ENCODE results near the gene HCFC2.
"Not testable (repeated sequence)": the region's sequence is repeated elsewhere in the genome, so short reads cannot be mapped to it uniquely, and the experiment has no call there.

The HCFC2 gene

DNA sequence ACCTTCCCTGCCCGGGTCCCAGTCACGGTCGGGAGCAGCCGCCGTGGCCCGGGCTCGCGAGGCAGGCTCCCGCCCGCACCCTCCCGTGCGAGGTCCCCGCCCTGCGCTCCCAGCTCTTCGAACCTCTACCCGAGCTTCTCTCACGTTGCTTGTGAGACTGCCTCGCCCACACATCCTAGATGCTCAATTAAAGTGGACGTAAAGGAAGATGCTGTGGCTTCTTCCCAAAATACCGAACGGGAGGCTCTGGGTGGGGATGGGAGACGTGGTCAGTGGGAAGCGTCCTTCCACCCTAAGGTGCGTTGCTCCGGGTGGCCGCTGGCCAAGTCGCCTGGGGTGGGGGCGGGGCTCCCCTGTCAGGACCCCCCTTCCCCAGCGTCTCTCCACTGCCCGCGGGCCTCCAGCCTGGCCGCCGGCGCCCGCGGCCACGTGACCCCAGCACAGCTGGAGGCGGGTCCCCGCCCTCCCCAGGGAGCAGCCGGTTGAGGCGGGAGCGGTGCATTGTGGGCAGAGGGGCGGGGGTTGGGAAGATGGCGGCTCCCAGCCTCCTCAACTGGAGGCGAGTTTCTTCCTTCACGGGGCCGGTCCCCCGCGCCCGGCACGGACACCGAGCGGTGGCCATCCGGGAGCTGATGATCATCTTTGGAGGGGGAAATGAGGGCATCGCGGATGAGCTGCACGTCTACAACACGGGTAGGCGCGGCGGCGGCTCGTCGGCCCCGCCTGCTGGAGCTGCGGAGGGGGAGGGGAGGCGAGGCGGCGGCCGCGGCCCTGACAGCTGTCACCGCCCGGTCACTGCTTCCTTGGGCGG, at the start of gene HCFC2:
Gene HCFC2 (plus strand): TSS at position 501 of the 811 bp plus-strand sequence. CDS start 30 bp downstream, at position 531.
- peak; percentile 84 for DNase-seq (ENCODE audit: low read depth)

DNA sequence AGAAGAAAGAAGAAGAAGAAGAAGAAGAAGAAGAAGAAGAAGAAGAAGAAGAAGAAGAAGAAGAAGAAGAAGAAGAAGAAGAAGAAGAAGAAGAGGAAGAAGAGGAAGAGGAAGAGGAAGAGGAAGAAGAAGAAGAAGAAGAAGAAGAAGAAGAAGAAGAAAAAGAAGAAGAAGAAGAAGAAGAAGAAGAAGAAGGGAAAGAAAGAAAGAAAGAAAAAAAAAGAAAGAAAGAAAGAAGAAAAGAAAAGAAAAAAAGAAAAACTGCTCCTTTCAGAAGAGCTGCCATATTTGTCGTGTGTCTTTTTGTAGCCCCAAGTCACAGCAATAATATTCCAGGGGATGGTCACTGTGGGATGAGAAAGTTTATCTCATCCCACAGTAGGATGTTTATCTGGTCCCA, 42.5 kb upstream of the HCFC2 start:
- not testable (repeated sequence) for DNase-seq (ENCODE audit: low read depth)

DNA sequence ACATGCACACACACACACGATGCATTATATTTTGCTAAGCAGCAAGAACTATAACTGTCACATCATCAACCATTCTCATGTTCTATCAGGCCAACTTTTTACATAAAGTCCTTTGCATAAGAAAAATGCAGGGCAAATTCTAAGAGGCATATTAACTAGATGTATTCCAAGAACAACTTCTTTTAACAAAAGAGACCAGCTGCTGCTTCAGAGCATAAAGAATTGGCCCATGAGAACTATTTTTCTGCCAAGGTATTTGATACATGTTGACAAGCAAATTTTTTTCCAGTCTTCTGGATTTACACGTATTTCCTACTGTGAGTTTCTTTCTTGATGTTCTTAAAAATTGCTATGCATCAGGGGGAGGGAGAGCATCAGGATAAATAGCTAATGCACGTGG, 41.5 kb upstream of the HCFC2 start:
- DNase-seq (ENCODE audit: low read depth) = no peak

DNA sequence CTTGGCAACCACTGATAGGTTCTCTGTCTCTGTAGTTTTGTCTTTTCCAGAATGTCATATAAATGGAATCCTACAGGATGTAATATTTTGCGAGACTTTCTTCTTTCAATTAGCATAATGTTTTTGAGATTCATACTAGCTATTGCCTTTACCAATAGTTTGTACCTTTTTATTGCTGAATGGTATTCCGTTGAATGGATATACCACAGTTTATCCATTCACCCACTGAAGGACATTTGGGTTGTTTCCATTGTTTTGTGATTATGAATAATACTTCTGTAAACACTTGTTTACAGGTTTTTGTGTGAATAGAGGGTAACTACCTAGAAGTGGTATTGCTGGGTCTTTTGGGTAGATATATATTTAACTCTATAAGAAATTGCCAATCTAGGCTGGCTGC, 40.6 kb upstream of the HCFC2 start:
- DNase-seq (ENCODE audit: low read depth) = no peak

DNA sequence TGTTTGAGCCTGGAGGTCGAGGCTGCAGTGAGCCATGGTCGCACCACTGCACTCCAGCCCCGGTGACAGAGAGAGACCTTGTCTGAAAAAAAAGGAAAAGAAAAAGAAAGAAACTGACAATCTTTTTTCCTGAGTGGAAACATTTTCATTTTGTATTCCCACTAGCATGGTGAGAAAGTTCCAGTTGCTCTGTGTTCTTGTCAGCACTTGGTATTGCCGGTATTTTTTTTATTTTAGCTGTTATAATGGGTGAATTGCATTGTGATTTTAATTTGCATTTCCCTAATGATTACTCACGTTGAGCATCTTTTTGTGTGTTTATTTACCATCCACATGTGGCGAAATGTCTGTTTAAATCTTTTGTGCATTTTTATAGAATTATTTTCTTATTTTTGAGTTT, 40.0 kb upstream of the HCFC2 start:
- DNase-seq (ENCODE audit: low read depth) = no peak

DNA sequence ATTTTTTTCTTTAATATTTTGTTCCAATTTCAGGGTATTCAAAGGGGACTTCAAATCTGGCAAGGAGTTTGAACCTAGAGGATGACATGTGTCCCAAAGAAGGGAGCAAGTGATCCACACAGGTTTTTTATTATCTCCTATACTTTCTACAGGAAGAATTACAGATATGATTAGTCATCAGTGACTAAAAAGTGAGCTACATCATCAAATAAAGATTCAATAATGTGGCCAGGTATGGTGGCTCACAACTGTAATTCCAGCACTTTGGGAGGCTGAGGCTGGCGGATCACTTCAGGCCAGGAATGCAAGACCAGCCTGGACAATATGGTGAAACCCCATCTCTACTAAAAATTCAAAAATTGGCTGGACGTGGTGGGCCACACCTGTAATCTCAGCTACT, 38.6 kb upstream of the HCFC2 start:
- no peak for DNase-seq (ENCODE audit: low read depth)

DNA sequence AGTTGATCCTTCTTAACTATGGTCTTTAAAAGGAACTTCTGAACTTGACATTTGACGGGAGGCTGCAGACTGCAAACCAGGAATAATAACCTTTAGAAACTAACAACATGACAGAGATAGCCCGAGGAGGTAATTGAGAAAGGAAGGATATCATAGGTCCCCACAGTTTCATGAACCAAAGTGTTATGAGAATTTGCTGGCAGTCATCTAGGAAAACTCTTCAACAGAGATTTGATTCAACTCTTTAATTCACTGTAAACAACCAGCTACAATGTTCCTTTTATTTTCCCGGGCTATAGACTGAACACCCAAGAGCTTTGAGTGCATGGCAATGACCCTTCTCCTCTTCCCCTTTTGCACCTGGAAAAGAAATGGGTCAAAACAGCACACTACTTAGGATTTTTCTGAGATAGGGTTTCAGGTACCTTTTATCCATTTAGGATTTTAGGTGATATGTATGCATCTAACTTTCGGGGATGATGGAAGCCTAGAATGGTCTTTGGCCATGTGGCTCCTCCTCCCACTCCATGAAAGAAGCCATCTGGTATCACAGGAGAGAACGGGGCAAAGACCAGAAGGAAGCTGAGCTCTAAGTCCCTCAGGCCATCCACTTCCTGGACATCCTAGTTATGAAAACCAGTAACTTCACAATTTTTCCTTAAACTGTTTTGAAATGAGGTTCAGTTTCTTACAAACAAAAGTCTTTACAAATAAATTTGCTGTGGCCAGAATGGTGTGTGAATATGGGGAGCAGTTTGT, 37.3 kb upstream of the HCFC2 start:
- DNase-seq (ENCODE audit: low read depth) = no peak

DNA sequence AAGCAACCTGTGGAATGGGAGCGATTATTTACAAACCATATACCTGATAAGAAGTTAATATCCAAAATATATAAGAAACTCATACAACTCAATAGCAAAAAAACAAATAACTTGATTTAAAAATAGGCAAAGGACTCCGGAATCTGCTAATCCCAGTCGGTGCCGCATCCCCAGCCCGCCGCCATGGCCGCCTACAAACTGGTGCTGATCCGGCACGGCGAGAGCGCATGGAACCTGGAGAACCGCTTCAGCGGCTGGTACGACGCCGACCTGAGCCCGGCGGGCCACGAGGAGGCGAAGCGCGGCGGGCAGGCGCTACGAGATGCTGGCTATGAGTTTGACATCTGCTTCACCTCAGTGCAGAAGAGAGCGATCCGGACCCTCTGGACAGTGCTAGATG, 33.7 kb upstream of the HCFC2 start:
- DNase-seq (ENCODE audit: low read depth) = not testable (repeated sequence)

DNA sequence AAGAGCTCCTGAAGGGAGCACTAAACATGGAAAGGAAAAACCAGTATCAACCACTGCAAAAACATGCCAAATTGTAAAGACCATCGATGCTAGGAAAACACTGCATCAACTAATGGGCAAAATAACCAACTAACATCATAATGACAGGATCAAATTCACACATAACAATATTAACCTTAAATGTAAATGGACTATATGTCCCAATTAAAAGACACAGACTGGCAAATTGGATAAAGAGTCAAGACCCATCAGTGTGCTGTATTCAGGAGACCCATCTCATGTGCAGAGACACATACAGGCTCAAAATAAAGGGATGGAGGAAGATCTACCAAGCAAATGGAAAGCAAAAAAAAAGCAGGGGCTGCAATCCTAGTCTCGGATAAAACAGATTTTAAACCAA, 28.2 kb upstream of the HCFC2 start:
- not testable (repeated sequence) for DNase-seq (ENCODE audit: low read depth)

DNA sequence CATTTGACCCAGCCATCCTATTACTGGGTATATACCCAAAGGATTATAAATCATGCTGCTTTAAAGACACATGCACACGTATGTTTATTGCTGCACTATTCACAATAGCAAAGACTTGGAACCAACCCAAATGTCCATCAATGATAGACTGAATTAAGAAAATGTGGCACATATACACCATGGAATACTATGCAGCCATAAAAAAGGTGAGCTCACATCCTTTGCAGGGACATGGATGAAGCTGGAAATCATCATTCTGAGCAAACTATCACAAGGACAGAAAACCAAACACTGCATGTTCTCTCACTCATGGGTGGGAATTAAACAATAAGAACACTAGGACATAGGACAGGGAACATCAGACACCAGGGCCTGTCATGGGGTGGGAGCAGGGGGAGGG, 24.6 kb upstream of the HCFC2 start:
- not testable (repeated sequence) for DNase-seq (ENCODE audit: low read depth)

DNA sequence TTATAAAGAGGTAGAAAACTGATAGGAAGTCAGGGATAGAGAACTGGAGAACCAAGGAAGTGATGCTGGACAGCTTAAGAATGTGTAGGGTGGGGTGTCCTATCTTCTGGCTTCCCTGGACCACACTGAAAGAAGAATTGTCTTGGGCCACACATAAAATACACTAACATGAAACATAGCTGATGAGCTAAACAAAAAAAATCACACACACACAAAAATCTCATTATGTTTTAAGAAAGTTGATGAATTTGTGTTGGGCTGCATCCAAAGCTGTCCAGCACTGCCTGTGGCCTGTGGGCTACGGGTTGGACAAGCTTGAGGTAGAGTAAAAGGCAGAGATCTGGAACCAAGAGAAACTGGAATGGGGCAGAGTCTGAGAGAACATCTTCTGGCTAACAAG, 21.8 kb upstream of the HCFC2 start:
- no peak for DNase-seq (ENCODE audit: low read depth)

DNA sequence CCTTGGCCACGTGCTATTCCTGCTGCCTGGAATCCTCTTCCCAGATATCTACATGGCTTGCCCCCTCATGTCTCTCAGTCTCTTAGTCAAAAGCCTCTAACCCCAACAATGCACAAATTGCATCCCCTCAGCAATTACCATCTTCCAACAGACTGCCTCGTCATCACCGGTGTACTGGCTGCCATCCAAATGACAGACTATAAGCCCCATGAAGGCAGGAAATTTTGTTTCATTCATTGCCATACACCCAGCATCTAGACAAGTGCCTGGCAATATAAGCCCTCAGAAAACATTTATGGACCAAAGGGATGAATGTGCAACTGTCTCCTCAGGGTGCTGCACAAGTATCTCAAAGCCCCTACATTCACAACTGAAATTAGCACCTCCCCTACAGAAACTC, 20.2 kb upstream of the HCFC2 start:
- DNase-seq (ENCODE audit: low read depth) = no peak

DNA sequence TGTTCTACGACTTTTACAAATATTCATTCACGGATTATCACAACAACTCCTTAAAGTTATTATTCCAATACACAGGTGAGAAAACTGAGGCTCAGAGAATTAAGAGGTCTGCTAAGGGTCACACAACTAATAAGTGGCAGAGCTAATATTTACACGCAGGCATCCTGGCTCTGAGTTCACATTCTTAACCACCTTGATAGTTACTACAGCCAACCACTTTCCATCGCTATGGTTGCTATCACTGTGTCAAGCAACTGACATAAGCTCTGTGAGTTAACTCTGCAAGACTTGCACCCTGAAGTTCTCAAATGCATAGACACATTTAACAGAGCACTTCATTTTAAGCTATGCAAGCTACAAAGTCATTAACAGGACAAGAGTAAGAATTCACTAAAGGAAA, 18.0 kb upstream of the HCFC2 start:
- DNase-seq (ENCODE audit: low read depth) = no peak

DNA sequence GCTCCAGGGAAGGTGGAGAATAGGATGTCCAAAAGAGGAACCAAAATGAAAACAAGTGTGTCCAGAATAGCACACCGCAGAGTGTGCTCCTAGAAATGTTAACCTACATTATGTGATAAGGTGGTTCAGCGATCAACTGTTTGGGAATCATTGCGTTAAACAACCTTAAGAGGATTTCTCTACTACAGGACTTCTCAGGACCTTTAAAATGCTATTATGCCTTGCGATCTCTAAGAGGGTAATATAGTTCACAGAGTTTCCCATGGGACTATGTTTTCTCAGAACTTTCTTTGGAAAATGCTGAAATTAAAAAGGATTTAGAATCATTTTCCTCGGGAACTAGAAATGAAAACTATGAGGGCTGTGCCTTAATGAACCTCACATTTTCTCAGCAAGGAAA, 16.2 kb upstream of the HCFC2 start:
- no peak for DNase-seq (ENCODE audit: low read depth)

DNA sequence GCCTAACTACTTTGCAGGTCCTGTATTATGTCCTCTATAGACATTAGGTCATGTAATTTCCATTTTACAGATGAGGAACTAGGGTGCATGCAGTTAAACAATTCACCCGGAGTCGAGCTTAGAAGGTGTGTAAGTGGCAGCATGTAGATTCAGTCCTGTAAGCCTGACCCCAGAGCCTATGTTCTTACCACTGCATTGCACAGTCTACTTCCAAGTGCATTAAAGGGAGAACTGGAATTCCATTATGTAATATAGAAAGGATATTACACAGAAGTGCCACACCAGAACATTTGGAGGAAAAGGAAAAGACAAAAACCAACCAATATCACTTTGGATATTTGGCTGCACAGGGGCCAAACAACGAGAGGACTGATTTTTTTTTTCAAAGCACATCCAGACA, 15.5 kb upstream of the HCFC2 start:
- DNase-seq (ENCODE audit: low read depth) = no peak

DNA sequence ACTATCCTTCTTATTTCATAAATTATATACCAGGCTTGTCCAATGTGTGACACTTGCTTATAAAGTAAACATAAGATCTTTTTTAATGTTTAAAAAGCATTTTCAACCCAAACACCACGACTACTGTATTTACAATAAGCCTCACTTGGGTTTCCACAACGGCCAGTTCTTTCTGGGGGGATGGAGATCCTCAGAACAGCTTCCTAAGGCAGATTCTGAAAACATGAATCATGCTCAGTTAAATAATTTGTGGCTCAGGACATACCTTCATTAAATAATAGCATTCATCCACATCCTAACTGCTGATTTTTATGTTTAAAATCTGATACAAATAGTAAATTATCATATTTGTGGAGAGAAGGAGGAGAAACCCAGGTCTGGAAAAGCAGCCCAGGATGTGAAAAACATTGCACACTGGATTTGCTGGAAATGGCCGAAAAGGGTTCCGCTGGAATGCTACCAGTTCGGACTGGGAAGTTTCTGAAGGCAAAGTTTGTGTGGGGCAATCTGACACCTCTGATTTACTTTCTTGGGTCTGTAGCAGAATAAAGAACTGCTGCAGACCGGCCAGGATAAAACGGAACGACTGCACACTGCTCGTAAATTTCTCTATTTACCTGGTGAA, 14.9 kb upstream of the HCFC2 start:
- DNase-seq (ENCODE audit: low read depth) = no peak

DNA sequence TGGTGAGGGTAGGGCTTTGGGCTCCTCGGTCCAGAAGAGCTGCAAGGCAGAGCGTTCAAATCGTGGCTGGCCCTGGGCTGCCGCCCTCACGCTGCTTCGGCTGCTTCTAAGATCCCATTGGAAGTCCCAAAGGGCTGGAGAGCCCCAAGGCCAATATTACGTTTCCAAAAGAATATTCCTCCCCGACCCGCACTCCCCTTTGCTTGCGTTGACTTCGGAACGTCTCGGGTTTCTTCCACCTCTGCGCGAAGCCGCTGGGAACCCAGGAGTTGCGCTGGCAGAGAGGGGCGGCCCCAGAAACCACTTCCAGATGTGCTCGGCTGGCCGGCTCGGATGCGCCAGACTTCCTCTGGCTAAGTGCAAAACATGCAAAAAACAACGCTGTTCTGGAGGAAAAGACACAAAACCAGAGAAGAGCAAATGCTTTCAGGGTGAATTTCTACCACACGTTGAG, 14.4 kb upstream of the HCFC2 start, which contains the start of gene GLT8D2:
Gene GLT8D2 (minus strand): TSS at position 285 of the 454 bp plus-strand sequence. CDS start 30,539 bp downstream, outside the sequence.
- DNase-seq (ENCODE audit: low read depth) = no peak

DNA sequence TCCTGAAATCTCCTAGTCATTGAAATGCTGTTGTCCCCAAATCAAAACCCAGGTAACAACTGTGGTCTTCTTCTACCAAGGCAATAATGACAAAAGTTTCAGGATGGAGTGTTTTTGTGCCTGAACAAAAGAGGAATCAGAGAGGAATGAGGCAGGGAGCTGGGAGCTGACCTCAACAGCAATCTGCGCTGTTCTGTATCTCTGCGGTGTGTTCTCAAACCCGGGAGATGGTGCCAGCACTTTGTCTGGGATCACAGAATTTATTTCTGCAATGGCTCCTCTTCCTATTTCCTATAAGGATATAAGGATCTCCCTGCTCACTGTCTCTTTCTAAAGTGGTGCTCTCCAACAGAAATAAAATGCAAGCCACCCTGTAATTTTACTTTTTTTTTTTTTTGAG, 13.9 kb upstream of the HCFC2 start:
- no peak for DNase-seq (ENCODE audit: low read depth)

DNA sequence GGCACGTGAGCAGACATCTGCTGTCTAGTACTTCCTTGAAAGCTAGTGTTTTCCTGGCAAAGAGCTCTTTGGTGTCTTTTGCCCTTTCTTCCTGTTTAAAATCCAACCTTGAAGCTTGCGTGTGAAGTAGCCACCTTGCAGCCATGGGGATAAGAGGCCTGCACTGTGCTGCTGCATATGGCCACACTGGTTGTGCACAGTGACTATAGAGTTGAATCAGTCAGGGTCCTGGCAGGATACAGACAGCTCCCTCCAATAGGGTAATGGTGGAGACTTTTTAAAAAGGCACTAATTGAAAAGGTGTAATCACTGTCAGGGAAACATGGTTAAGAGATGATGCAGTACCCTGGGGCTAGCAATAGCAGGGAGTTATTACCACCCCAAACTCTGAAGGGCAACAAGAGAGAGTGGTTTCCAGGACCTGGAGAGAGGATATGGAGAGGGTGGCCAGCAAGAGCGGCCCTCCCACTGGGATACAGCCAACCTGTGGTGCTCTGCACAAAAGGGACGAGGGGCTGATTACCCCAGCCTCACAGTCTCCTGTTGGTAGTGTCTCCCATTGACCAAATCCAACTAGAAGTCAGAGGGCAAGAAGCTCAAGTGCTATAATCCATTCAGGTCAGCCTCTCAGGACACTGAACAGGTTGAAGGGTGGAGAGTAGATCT, 9.5 kb upstream of the HCFC2 start:
- no peak for DNase-seq (ENCODE audit: low read depth)

DNA sequence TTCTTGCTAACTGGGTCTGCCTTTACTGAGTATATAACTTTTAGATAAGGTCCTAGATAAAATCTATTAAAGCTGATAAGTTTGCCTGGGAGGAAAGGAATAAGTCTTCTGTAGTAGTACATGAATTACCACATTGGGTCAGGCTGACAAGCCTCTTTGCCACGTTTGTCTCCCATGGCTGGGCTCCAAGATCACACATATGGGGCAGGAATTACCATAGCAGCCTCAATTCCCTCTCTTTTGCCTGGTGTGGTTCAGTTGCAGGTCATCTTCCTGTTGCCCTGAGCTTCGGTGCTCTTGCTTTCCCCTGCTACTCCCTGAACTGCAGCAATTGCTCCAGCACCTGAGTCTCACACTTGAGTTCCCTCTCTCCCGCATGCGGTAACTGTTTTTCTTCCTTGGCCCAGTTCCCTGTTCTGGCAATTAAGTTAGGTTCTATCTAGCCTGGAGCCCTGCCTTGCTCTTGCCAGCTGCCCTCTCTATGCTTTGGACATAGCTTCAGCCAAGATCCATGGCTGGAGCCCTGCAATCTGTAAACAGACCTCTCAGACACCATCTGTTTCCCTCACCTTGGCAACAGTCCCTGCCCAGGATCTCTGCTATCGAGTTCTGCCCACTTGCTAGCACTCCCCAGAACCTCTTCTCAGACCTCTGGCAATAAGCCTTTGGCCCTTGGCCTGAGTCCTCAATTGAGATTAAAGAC, 8.5 kb upstream of the HCFC2 start:
- DNase-seq (ENCODE audit: low read depth) = no peak

DNA sequence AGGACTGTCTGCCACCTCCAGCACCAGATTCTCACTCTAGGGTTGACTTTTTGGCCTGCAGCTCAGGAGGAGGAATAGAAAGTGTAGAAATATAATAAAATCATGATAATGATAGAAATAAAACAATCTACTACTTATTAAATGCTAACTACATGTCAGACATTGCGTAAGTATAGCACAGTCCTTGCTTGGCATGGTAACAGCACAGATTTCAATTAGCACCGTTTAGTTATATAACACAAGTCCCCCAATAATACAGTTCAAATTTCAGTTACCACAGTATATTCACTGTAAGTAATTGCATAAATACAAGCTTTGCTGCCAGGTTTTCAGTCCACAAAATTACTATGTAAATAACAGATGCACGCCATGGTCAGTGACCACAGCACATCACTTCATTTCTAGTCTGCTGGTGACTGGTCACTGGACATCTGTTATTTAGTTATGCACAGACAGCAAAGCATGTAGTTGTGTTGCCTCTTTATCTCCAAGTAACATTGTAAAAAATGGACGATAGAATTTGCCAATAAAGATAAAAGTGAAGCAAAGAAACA, 7.8 kb upstream of the HCFC2 start:
- DNase-seq (ENCODE audit: low read depth) = no peak

Data from stimulated activated CD8-positive, alpha-beta memory T cell treated with anti-CD3 and anti-CD28 coated beads, Interleukin-7, amount 100 ng/mL, for 24 hours (primary cell).